Activated naive CD8-positive, alpha-beta T cell (primary cell): Measurements from ENCODE around the gene HOXB3.

Experiments used
- H3K27ac Mint-ChIP-seq: one replicate; pipeline ENCODE4 v1.8.0; 2021; ENCODE audit warnings: mixed read lengths
- H3K27me3 Mint-ChIP-seq: one replicate; pipeline ENCODE4 v1.8.0; 2021; ENCODE audit warnings: mixed read lengths
- H3K36me3 Mint-ChIP-seq: one replicate; pipeline ENCODE4 v1.8.0; 2021; ENCODE audit warnings: mixed read lengths
- H3K4me1 Mint-ChIP-seq: one replicate; pipeline ENCODE4 v1.8.0; 2021; ENCODE audit warnings: low read depth, mixed read lengths
- H3K4me3 Mint-ChIP-seq: one replicate; pipeline ENCODE4 v1.8.0; 2021; ENCODE audit warnings: mild to moderate bottlenecking, mixed read lengths
- H3K9me3 Mint-ChIP-seq: one replicate; pipeline ENCODE4 v1.8.0; 2021; ENCODE audit warnings: low read depth, mixed read lengths

The HOXB3 gene

GRCh38 chr17:48610282-48611211 is 20.5 kb upstream of the HOXB3 start, which contains the start of gene HOXB7:
TSS of gene HOXB7 (minus strand) at chr17:48611017. CDS start at chr17:48610918, 99 bp downstream.
- H3K4me1 Mint-ChIP-seq, result peaks cover 33% of the 10 kb centered on the region
- no peaks in the 10 kb centered on the region for H3K36me3 Mint-ChIP-seq
- H3K9me3 Mint-ChIP-seq, result no peaks in the 10 kb centered on the region
- peaks cover 38% of the 10 kb centered on the region for H3K27me3 Mint-ChIP-seq
- H3K27ac Mint-ChIP-seq, result no peak within 1 kb of the TSS
- H3K4me3 Mint-ChIP-seq, result peak within 1 kb of the TSS; percentile 98

GRCh38 chr17:48609759-48610281 is 19.8 kb upstream of the HOXB3 start:
- Mint-ChIP-seq H3K27me3 (peaks cover 32% of the 10 kb centered on the region), H3K4me3 (peak overlapping the region; percentile 70), H3K9me3 (no peaks in the 10 kb centered on the region), H3K4me1 (peaks cover 27% of the 10 kb centered on the region), H3K27ac (no peak overlapping the region), H3K36me3 (no peaks in the 10 kb centered on the region)

GRCh38 chr17:48609033-48609432 is 19.0 kb upstream of the HOXB3 start:
- H3K27me3 Mint-ChIP-seq, result peaks cover 38% of the 10 kb centered on the region
- H3K4me3 Mint-ChIP-seq, result peak overlapping the region; percentile 60
- H3K27ac Mint-ChIP-seq, result no peak overlapping the region
- no peaks in the 10 kb centered on the region for H3K36me3 Mint-ChIP-seq
- H3K4me1 Mint-ChIP-seq, result peaks cover 24% of the 10 kb centered on the region
- H3K9me3 Mint-ChIP-seq, result no peaks in the 10 kb centered on the region

GRCh38 chr17:48608494-48608834 is 18.4 kb upstream of the HOXB3 start:
- H3K4me1 Mint-ChIP-seq, result peaks cover 19% of the 10 kb centered on the region
- H3K27ac Mint-ChIP-seq, result no peak overlapping the region
- no peak overlapping the region for H3K4me3 Mint-ChIP-seq
- H3K27me3 Mint-ChIP-seq, result peaks cover 35% of the 10 kb centered on the region
- no peaks in the 10 kb centered on the region for H3K36me3 Mint-ChIP-seq
- H3K9me3 Mint-ChIP-seq, result no peaks in the 10 kb centered on the region

- Mint-ChIP-seq H3K27ac (no peak overlapping the region), H3K9me3 (no peaks in the 10 kb centered on the region)
Measured at GRCh38 chr17:48606892-48607614, 17.0 kb upstream of the HOXB3 start.

GRCh38 chr17:48605991-48606891 is 16.2 kb upstream of the HOXB3 start:
- Mint-ChIP-seq H3K27ac (no peak overlapping the region), H3K27me3 (peaks cover 37% of the 10 kb centered on the region), H3K36me3 (no peaks in the 10 kb centered on the region), H3K4me3 (no peak overlapping the region), H3K9me3 (no peaks in the 10 kb centered on the region), H3K4me1 (peaks cover 5% of the 10 kb centered on the region)

More at GRCh38 chr17:48606892-48607614, 17.0 kb upstream of the HOXB3 start:
- Mint-ChIP-seq H3K36me3 (no peaks in the 10 kb centered on the region), H3K27me3 (peaks cover 40% of the 10 kb centered on the region), H3K4me1 (peaks cover 10% of the 10 kb centered on the region), H3K4me3 (no peak overlapping the region)

- Mint-ChIP-seq H3K4me3 (no peak overlapping the region), H3K27ac (no peak overlapping the region), H3K27me3 (peaks cover 38% of the 10 kb centered on the region)
Measured at GRCh38 chr17:48605409-48605919, 15.4 kb upstream of the HOXB3 start.

GRCh38 chr17:48604770-48605329 is 14.8 kb upstream of the HOXB3 start, which contains the start of gene HOXB6:
TSS of gene HOXB6 (minus strand) at chr17:48604986. CDS start at chr17:48598150, 6,836 bp downstream.
- no peak within 1 kb of the TSS for H3K4me3 Mint-ChIP-seq
- H3K9me3 Mint-ChIP-seq, result no peaks in the 10 kb centered on the region
- H3K27ac Mint-ChIP-seq, result no peak within 1 kb of the TSS
- peaks cover 44% of the 10 kb centered on the region for H3K27me3 Mint-ChIP-seq
- no peaks in the 10 kb centered on the region for H3K4me1 Mint-ChIP-seq
- no peaks in the 10 kb centered on the region for H3K36me3 Mint-ChIP-seq

More at GRCh38 chr17:48605409-48605919, 15.4 kb upstream of the HOXB3 start:
- Mint-ChIP-seq H3K9me3 (no peaks in the 10 kb centered on the region), H3K4me1 (no peaks in the 10 kb centered on the region), H3K36me3 (no peaks in the 10 kb centered on the region)

GRCh38 chr17:48603959-48604769 is 14.1 kb upstream of the HOXB3 start:
- Mint-ChIP-seq H3K9me3 (no peaks in the 10 kb centered on the region), H3K4me1 (no peaks in the 10 kb centered on the region), H3K36me3 (no peaks in the 10 kb centered on the region), H3K27ac (no peak overlapping the region), H3K27me3 (peaks cover 49% of the 10 kb centered on the region), H3K4me3 (no peak overlapping the region)

GRCh38 chr17:48601539-48602425 is 11.7 kb upstream of the HOXB3 start:
- no peak overlapping the region for H3K4me3 Mint-ChIP-seq
- peaks cover 56% of the 10 kb centered on the region for H3K27me3 Mint-ChIP-seq
- H3K27ac Mint-ChIP-seq, result no peak overlapping the region
- H3K4me1 Mint-ChIP-seq, result peaks cover 19% of the 10 kb centered on the region
- no peaks in the 10 kb centered on the region for H3K36me3 Mint-ChIP-seq
- no peaks in the 10 kb centered on the region for H3K9me3 Mint-ChIP-seq

- no peak overlapping the region for H3K27ac Mint-ChIP-seq
- no peaks in the 10 kb centered on the region for H3K9me3 Mint-ChIP-seq
- peaks cover 58% of the 10 kb centered on the region for H3K27me3 Mint-ChIP-seq
- no peaks in the 10 kb centered on the region for H3K36me3 Mint-ChIP-seq
- no peak overlapping the region for H3K4me3 Mint-ChIP-seq
- H3K4me1 Mint-ChIP-seq, result peaks cover 26% of the 10 kb centered on the region
Measured at GRCh38 chr17:48601207-48601538, 11.1 kb upstream of the HOXB3 start.

- Mint-ChIP-seq H3K27me3 (peaks cover 59% of the 10 kb centered on the region), H3K4me3 (no peak overlapping the region), H3K27ac (no peak overlapping the region), H3K36me3 (no peaks in the 10 kb centered on the region), H3K4me1 (peaks cover 26% of the 10 kb centered on the region), H3K9me3 (no peaks in the 10 kb centered on the region)
Measured at GRCh38 chr17:48600244-48601098, 10.4 kb upstream of the HOXB3 start.
